ENCODE measurements around the gene COL18A1.

COL18A1 gene

DNA sequence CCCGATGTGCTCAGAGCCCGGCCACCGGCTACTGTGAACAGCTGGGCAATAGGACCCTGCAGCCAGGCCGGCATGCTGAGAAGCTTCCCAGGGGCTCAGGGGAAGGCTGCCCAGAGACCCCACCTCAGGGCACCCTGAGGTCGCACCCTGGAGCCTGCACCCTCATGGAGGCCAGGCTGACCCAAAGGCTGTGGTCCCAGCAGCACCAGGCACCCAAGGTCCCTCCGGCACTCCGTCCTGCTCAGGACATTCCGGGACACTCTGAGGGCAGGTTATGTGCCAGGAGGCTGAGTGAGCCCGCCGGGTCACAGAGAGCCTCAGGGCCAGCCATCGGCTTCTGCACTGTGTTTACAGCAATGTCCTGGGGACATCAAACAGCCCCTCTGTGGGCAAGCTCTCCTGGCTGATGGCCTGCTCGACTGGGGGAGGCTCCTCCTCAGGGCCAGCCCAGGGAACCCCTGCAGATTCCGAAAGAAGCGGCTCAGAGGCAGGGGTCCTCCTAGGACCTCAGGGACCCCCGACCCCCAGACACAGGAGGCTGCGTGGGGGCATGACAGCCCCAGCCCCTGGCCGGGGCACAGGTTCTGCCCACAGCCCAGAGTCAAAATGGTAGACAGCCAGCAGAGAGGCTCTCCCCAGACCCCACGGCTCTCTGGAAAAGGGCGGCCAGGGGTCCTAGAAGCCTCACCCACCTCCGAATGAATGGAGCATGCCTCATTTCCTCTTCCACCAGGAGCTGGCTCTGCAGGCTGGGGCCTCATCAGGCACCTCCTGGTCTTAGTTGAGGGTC is 129.1 kb downstream of the COL18A1 start:
- no peak for DNase-seq

GRCh38 chr21:45534636-45535331 is 129.8 kb downstream of the COL18A1 start:
- DNase-seq: peak; percentile 47

GRCh38 chr21:45535341-45536081 is 130.5 kb downstream of the COL18A1 start:
- no peak for DNase-seq

- no peak for DNase-seq
Observed at GRCh38 chr21:45536301-45537081, 131.5 kb downstream of the COL18A1 start.

DNA sequence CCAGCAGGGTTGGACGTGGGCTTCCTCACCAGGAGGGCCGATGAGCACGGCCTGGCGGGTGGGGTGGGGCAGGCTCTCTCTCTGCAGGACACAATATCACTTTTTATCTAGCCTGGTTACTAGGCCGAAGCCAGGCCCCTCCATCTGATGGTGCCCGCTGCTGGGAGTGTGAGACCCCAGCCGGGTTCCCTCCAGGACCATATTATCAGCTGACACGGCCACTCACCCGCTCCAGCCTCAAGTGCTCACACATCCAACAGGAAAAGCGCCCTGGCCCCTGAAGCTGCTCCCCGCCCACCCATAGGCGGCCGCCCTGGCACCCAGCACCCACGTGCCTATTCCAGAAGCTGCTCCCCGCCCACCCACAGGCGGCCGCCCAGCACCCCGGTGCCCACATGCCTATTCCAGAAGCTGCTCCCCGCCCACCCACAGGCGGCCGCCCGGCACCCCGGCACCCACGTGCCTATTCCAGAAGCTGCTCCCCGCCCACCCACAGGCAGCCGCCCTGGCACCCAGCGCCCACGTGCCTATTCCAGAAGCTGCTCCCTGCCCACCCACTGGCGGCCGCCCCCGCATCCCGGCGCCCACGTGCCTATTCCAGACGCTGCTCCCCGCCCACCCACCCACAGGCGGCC is 132.3 kb downstream of the COL18A1 start:
- DNase-seq: no peak

GRCh38 chr21:45537746-45538291 is 132.9 kb downstream of the COL18A1 start:
- DNase-seq: no peak

- DNase-seq: no peak
Observed at GRCh38 chr21:45538381-45539045, 133.5 kb downstream of the COL18A1 start.

- DNase-seq: no peak
Observed at GRCh38 chr21:45539046-45539795, 134.3 kb downstream of the COL18A1 start.

GRCh38 chr21:45539796-45540600 is 135.0 kb downstream of the COL18A1 start:
- DNase-seq: no peak

GRCh38 chr21:45540601-45540970 is 135.6 kb downstream of the COL18A1 start:
- DNase-seq: no peak

DNA sequence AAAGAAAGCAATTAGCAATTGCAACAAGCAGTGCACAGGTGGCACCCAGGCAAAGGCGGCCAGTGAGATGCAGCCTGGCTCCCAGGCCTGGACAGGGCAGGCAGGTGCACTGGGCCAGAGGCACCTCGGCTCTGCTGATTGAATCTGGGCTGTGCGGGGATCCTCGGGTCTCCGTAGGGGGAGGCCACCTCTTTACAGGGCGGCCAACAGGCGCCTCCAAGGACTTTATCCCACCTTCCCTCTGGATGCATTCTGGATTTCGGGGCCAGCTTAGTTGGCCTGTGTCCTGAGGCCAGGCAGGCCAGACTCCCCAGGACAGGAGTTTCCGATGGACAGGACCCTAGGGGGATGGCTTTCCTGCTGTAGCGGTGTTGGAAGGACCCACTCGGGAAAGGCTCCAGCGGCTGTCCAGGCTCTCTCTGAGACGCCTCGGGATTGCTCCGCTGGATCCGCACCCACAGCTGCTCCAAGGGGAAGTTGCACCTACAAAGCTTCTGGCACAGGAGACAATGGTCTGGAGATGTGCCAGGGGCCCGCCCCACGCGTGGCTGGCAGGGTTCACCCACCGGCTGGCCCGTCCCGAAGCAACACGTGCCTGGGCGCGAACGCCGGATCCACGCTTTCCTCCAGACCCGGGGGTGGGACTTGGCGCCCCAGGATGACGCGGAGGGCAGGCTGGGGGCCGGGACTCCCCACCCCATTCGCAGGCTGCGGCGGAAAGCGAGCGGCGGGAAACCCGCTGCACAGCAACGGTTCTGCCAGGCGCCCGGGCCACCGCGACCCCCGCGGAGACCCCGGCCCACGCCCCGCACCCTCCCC is 136.5 kb downstream of the COL18A1 start:
- DNase-seq: no peak

GRCh38 chr21:45542242-45542666 is 137.3 kb downstream of the COL18A1 start, which contains the start of gene SLC19A1:
TSS of gene SLC19A1 (minus strand) at chr21:45542440. CDS start at chr21:45537959, 4,481 bp downstream.
- DNase-seq: no peak

- peak; percentile 39 for DNase-seq
Observed at GRCh38 chr21:45542667-45543370, 137.9 kb downstream of the COL18A1 start.

- DNase-seq: peak; percentile 38
Observed at GRCh38 chr21:45543371-45543709, 138.4 kb downstream of the COL18A1 start.

- DNase-seq: no peak
Observed at GRCh38 chr21:45543710-45544448, 138.9 kb downstream of the COL18A1 start.

GRCh38 chr21:45544449-45545235 is 139.7 kb downstream of the COL18A1 start:
- DNase-seq: peak; percentile 1
